HCT116 (cell line): ENCODE data around the gene SLC35E2B. TPM values are rescaled to one million over a fixed set of nuclear protein-coding genes. Genes with fewer than 3 reads are reported as not detected.
A peak's percentile ranks its signal among the peaks of the same experiment; 100 is the strongest.

Source experiments
- ATAC-seq: fragments of 200-7000 bp; cut with Tn5 transposase; 2 replicates; pipeline ENCODE4 v1.9.1; 2020; ENCODE audit warnings: mild to moderate bottlenecking, moderate library complexity
- BruUV-seq: library from RNA; stranded (reverse); fragments of 400-500 nt; replicated peaks from 2 replicates; lab custom pipeline; 2021; lab: Mats Ljungman, UMichigan
- CTCF ChIA-PET: fragments of 300-600 bp; sonication (Branson Sonifier 250); formaldehyde crosslinking; loops from one replicate; lab custom pipeline; 2021; ENCODE audit warnings: antibody characterized with exemption; lab: Charles Lee
- POLR2A ChIA-PET: fragments of 300-600, 350-600 bp; sonication (Branson Sonifier 250); formaldehyde crosslinking; loops from one replicate; lab custom pipeline; 2021; ENCODE audit warnings: antibody characterized with exemption; lab: Charles Lee
- RAD21 ChIA-PET, 2 experiments: fragments of 300-600 bp; sonication (Branson Sonifier 250); formaldehyde crosslinking; loops; one replicate each; lab custom pipeline; 2023; ENCODE audit warnings: low total read pairs in 2 of 2; ENCODE audit not compliant: uncharacterized antibody in 2 of 2, unreplicated experiment in 2 of 2, low non-redundant PET in 1 of 2; lab: Charles Lee
- DNase-seq: peaks from one replicate; pipeline ENCODE4 v3.0.0-alpha.2; 2010; ENCODE audit warnings: low read depth, low spot score
- H2AFZ ChIP-seq: fragments of 200-600 bp; shearing (Covaris generic), sonication (generic); 2 replicates; pipeline ENCODE4 v1.6.1; 2017; ENCODE audit warnings: low read depth, mixed run types, mixed read lengths, antibody characterized with exemption, low read length; ENCODE audit not compliant: poor library complexity, severe bottlenecking
- H3K27ac ChIP-seq: 2 replicates; pipeline ENCODE4 v1.5.1; 2012; ENCODE audit warnings: low read depth, low read length
- H3K27me3 ChIP-seq: fragments of 200-600 bp; sonication (generic); 2 replicates; pipeline ENCODE4 v1.6.1; 2016; ENCODE audit warnings: mixed run types, low read length, mixed read lengths; ENCODE audit not compliant: insufficient read depth
- H3K36me3 ChIP-seq, 2 experiments: fragments of 200-500 bp in 1 of 2; fragments of 200-600 bp in 1 of 2; sonication (Bioruptor generic) in 1 of 2; sonication (generic) in 1 of 2; 2 replicates each; pipeline versions ENCODE4 v1.5.1 to v1.6.1; 2014 to 2016; ENCODE audit warnings: low read length in 2 of 2, inconsistent platforms in 1 of 2, mixed read lengths in 1 of 2, mixed run types in 1 of 2; ENCODE audit not compliant: insufficient read depth in 2 of 2, control insufficient read depth in 1 of 2
- H3K4me1 ChIP-seq, 2 experiments: fragments of 200-600 bp in 1 of 2; sonication (generic) in 1 of 2; 2 replicates each; pipeline versions ENCODE4 v1.5.1 to v1.6.1; 2012 to 2017; ENCODE audit warnings: low read length in 2 of 2, inconsistent platforms in 1 of 2, mild to moderate bottlenecking in 1 of 2, mixed read lengths in 1 of 2, mixed run types in 1 of 2, moderate library complexity in 1 of 2; ENCODE audit not compliant: insufficient read depth in 2 of 2, control insufficient read depth in 1 of 2
- H3K4me2 ChIP-seq: fragments of 200-600 bp; sonication (generic); 2 replicates; pipeline ENCODE4 v1.6.1; 2017; ENCODE audit warnings: mixed run types, low read length, mixed read lengths
- H3K4me3 ChIP-seq, 2 experiments: fragments of 200-600 bp in 1 of 2; sonication (generic) in 1 of 2; replicated peaks in 1 of 2; 2 replicates each; pipeline ENCODE4 v1.5.1; 2011 to 2016; ENCODE audit warnings: low read length in 2 of 2, control low read depth in 1 of 2, low read depth in 1 of 2, mild to moderate bottlenecking in 1 of 2, mixed read lengths in 1 of 2, mixed run types in 1 of 2
- H3K79me2 ChIP-seq: fragments of 200-600 bp; sonication (generic); 2 replicates; pipeline ENCODE4 v1.6.1; 2017; ENCODE audit warnings: mild to moderate bottlenecking, mixed run types, low read length, moderate library complexity, mixed read lengths; ENCODE audit not compliant: insufficient read depth
- H3K9ac ChIP-seq: fragments of 200-600 bp; sonication (generic); 2 replicates; pipeline ENCODE4 v1.6.1; 2016; ENCODE audit warnings: low read length, mixed read lengths
- H3K9me2 ChIP-seq: fragments of 200-600 bp; sonication (generic), shearing (Covaris generic); 2 replicates; pipeline ENCODE4 v1.6.1; 2017; ENCODE audit warnings: mixed run types, mild to moderate bottlenecking, moderate library complexity; ENCODE audit not compliant: insufficient read depth
- H3K9me3 ChIP-seq, 2 experiments: fragments of 200-500 bp in 1 of 2; fragments of 200-600 bp in 1 of 2; sonication (Bioruptor generic) in 1 of 2; sonication (generic) in 1 of 2; 2 replicates each; pipeline ENCODE4 v1.6.1; 2014 to 2017; ENCODE audit warnings: low read length in 2 of 2, mixed read lengths in 2 of 2, inconsistent platforms in 1 of 2, low read depth in 1 of 2, mild to moderate bottlenecking in 1 of 2, mixed run types in 1 of 2, moderate library complexity in 1 of 2; ENCODE audit not compliant: control insufficient read depth in 1 of 2, insufficient read depth in 1 of 2
- H4K20me1 ChIP-seq: fragments of 200-600 bp; sonication (generic), shearing (Covaris generic); 2 replicates; pipeline ENCODE4 v1.6.1; 2017; ENCODE audit warnings: mixed run types, mild to moderate bottlenecking, moderate library complexity; ENCODE audit not compliant: insufficient read depth
- CBX3 ChIP-seq: IDR thresholded peaks from 2 replicates; pipeline ENCODE4 v1.6.1; 2012; ENCODE audit warnings: low read depth
- CEBPB ChIP-seq: IDR thresholded peaks from 2 replicates; pipeline ENCODE4 v1.6.1; 2012; ENCODE audit warnings: low read depth
- EZH2phosphoT487 ChIP-seq: fragments of 200-600 bp; IDR thresholded peaks from 2 replicates; pipeline ENCODE4 v1.6.1; 2018; ENCODE audit warnings: antibody characterized with exemption, borderline replicate concordance
- FOSL1 ChIP-seq: IDR thresholded peaks from 2 replicates; pipeline ENCODE4 v1.6.1; 2012; ENCODE audit warnings: low read depth
- POLR2AphosphoS5 ChIP-seq: IDR thresholded peaks from 2 replicates; pipeline ENCODE4 v1.6.1; 2011; ENCODE audit warnings: mild to moderate bottlenecking, low read depth, low read length, moderate library complexity
- RAD21 ChIP-seq: IDR thresholded peaks from 2 replicates; pipeline ENCODE4 v1.6.1; 2012; ENCODE audit warnings: low read depth, mild to moderate bottlenecking
- SIN3A ChIP-seq: IDR thresholded peaks from 2 replicates; pipeline ENCODE4 v1.6.1; 2012; ENCODE audit warnings: low read depth
- TCF7L2 ChIP-seq: IDR thresholded peaks from 2 replicates; pipeline ENCODE4 v1.7.0; 2011; ENCODE audit warnings: borderline replicate concordance, inconsistent platforms; ENCODE audit not compliant: insufficient read depth, insufficient read length; ENCODE audit errors: extremely low read depth
- intact Hi-C: fragments of 100-400 bp; cut with micrococcal nuclease; formaldehyde crosslinking; loops from 2 replicates; pipeline ENCODE4 v1.10.0; 2022
- total RNA-seq: library from RNA; stranded (reverse); gene quantifications from one replicate; pipeline ENCODE4 v1.2.1, GENCODE V29; 2021; ENCODE audit not compliant: unreplicated experiment
- TF ChIP-seq, protein P1 (sequence below), 3 experiments: fragments of 200-600 bp in 1 of 3; sonication (generic) in 1 of 3; IDR thresholded peaks in 2 of 3; conservative IDR thresholded peaks in 1 of 3; 2 replicates each; pipeline ENCODE4 v1.5.1; 2012 to 2017; ENCODE audit warnings: low read depth in 2 of 3, low read length in 2 of 3, antibody characterized with exemption in 1 of 3, borderline replicate concordance in 1 of 3, control low read depth in 1 of 3, mild to moderate bottlenecking in 1 of 3, mixed read lengths in 1 of 3, mixed run types in 1 of 3, moderate library complexity in 1 of 3; ENCODE audit not compliant: insufficient read depth in 1 of 3

SLC35E2B gene
- total RNA-seq, 1 experiment from 2014 or later, result 30.3 TPM

DNA sequence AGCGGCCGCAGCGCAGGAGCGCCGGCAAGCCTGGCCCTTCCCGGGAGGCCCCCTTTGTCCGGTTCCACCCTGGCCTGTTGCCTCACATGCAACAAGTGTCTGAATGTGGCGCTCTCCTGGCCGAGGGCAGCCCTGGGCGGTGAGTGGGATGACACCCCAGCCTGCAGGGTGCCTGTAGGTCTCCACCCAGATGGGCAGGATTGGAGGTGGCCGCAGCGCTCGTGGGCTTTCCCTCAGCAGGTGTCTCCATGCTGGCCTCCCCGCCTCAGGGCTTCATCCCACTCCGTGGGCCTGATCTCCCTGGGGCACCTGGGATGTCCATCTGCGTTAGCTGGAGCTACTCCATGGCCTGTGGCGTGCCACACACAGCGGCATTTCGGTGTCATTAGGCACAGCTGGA, 75.8 kb downstream of the SLC35E2B start:
- no peaks in the 10 kb centered on the region for H3K9me3 ChIP-seq
- H3K27me3 ChIP-seq, result no peaks in the 10 kb centered on the region
- intact Hi-C loops, result loop anchor here (10.0 kb wide), 1 partner anchor 272 kb away; the partner anchor contains the start of gene DVL1
- peaks cover 11 to 29% of the 10 kb centered on the region in 2 experiments; a peak in 3 of 4 replicates for H3K4me1 ChIP-seq
- peak overlapping the region; percentile 100 for H3K27ac ChIP-seq
- POLR2A ChIA-PET, result interaction anchor here (2.2 to 3.3 kb wide), 2 partner anchors 12 kb away, joined by 6 to 15 read pairs; no protein-coding TSS in a partner anchor
- RAD21 ChIA-PET, result no interaction called here
- no peak overlapping the region for H2AFZ ChIP-seq
- peak overlapping the region; percentile 97 for H3K4me2 ChIP-seq
- H3K79me2 ChIP-seq, result peaks cover 9% of the 10 kb centered on the region; the same call in 1 of the 2 replicates
- DNase-seq (no peak), ATAC-seq (no peak)
- BruUV-seq, result no TSS peak
- H3K9ac ChIP-seq, result peak overlapping the region; percentile 90
- no peaks in the 10 kb centered on the region for H3K9me2 ChIP-seq
- TF ChIP-seq POLR2AphosphoS5 (no peak), CEBPB (no peak), RAD21 (no peak), SIN3A (no peak), EZH2phosphoT487 (no peak), FOSL1 (no peak), CBX3 (no peak), TCF7L2 (no peak)
- TF ChIP-seq, protein P1, sequence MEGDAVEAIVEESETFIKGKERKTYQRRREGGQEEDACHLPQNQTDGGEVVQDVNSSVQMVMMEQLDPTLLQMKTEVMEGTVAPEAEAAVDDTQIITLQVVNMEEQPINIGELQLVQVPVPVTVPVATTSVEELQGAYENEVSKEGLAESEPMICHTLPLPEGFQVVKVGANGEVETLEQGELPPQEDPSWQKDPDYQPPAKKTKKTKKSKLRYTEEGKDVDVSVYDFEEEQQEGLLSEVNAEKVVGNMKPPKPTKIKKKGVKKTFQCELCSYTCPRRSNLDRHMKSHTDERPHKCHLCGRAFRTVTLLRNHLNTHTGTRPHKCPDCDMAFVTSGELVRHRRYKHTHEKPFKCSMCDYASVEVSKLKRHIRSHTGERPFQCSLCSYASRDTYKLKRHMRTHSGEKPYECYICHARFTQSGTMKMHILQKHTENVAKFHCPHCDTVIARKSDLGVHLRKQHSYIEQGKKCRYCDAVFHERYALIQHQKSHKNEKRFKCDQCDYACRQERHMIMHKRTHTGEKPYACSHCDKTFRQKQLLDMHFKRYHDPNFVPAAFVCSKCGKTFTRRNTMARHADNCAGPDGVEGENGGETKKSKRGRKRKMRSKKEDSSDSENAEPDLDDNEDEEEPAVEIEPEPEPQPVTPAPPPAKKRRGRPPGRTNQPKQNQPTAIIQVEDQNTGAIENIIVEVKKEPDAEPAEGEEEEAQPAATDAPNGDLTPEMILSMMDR (IDR thresholded peaks at IDR 0.05 in 2 of 3, conservative IDR thresholded peaks at IDR 0.05 in 1 of 3; ENCODE audit: borderline replicate concordance in 1 of 3, insufficient read depth in 1 of 3, low read depth in 2 of 3, low read length in 2 of 3), result no peak
- H4K20me1 ChIP-seq, result 0 out of 2 replicates have a peak, but pooled peaks cover 3% of the 10 kb centered on the region
- peaks cover 0 to 3% of the 10 kb centered on the region in 2 experiments; a peak in 1 of 4 replicates for H3K36me3 ChIP-seq
- peak overlapping the region; percentile 85 to 86 for H3K4me3 ChIP-seq
- CTCF ChIA-PET, result no interaction called here
